Esophagus (tissue), 2 donors: ENCODE measurements around the gene BDNF. TPM values are rescaled to one million over a fixed set of nuclear protein-coding genes. Genes with fewer than 3 reads are reported as not detected.

ENCODE experiments used
- H3K27ac ChIP-seq, 2 donors: one replicate each; pipeline ENCODE4 v1.5.1; 2013; ENCODE audit warnings: low read depth in 2 of 2, mild to moderate bottlenecking in 2 of 2, inconsistent platforms in 1 of 2, low read length in 1 of 2, moderate library complexity in 1 of 2
- H3K27me3 ChIP-seq, 2 donors: one replicate each; pipeline ENCODE4 v1.6.1; 2013; ENCODE audit warnings: low read length in 2 of 2, control low read depth in 1 of 2, mild to moderate bottlenecking in 1 of 2; ENCODE audit not compliant: insufficient read depth in 2 of 2, control insufficient read depth in 1 of 2
- H3K36me3 ChIP-seq, 2 donors: one replicate each; pipeline ENCODE4 v1.6.1; 2013; ENCODE audit warnings: low read length in 1 of 2; ENCODE audit not compliant: control insufficient read depth in 2 of 2, insufficient read depth in 2 of 2
- H3K4me1 ChIP-seq, 2 donors: one replicate each; pipeline ENCODE4 v1.6.1; 2013; ENCODE audit warnings: low read length in 1 of 2; ENCODE audit not compliant: control insufficient read depth in 2 of 2, insufficient read depth in 2 of 2
- H3K4me3 ChIP-seq, 2 donors: one replicate each; pipeline ENCODE4 v1.5.1; 2013; ENCODE audit warnings: low read length in 2 of 2, mild to moderate bottlenecking in 2 of 2, low read depth in 1 of 2, moderate library complexity in 1 of 2
- H3K9me3 ChIP-seq, 2 donors: one replicate each; pipeline ENCODE4 v1.6.1; 2013; ENCODE audit warnings: mild to moderate bottlenecking in 2 of 2, low read depth in 1 of 2, low read length in 1 of 2, moderate library complexity in 1 of 2; ENCODE audit not compliant: control insufficient read depth in 2 of 2, insufficient read depth in 1 of 2
- WGBS, 2 donors: extraction: QIAGEN DNeasy Blood & Tissue Kit; methylation state at CpG; one replicate each; pipeline ENCODE4 v1.1.7; 2013; 5-methylcytosine and 5-hydroxymethylcytosine counted together
- polyA plus RNA-seq, 2 donors: library from polyadenylated mRNA; stranded (reverse); fragments of 200-250 nt; gene quantifications; one replicate each; pipeline ENCODE4 v1.2.3, GENCODE V29; 2013
- donor health status: healthy with polysubstance abuse.
- donor health status: Bipolar disorder and iron deficiency.

The BDNF gene
- polyA plus RNA-seq, 2 donors, result 0.37 to 0.80 TPM

- Histone ChIP-seq H3K4me1 (peaks cover 6 to 12% of the 10 kb centered on the region in 2 donors), H3K9me3 (no peaks in the 10 kb centered on the region), H3K4me3 (peak overlapping the region; percentile 16 to 59), H3K27me3 (peaks cover 0 to 18% of the 10 kb centered on the region in 2 donors), H3K27ac (no peak overlapping the region), H3K36me3 (no peaks in the 10 kb centered on the region)
- 1 to 2% methylated on average over 18 of the region's 18 CpGs for WGBS, 2 donors
These were observed 1.4 kb downstream of the BDNF start for GRCh38 chr11:27698872-27699241.

GRCh38 chr11:27697679-27698275, 2.5 kb downstream of the BDNF start:
- H3K27ac ChIP-seq, result no peak overlapping the region
- H3K4me1 ChIP-seq, result peaks cover 6 to 12% of the 10 kb centered on the region in 2 donors
- no peak overlapping the region for H3K4me3 ChIP-seq
- H3K27me3 ChIP-seq, result peaks cover 0 to 18% of the 10 kb centered on the region in 2 donors
- 50 to 72% methylated on average over 2 of the region's 2 CpGs for WGBS, 2 donors
- H3K9me3 ChIP-seq, result no peaks in the 10 kb centered on the region
- H3K36me3 ChIP-seq, result no peaks in the 10 kb centered on the region

DNA sequence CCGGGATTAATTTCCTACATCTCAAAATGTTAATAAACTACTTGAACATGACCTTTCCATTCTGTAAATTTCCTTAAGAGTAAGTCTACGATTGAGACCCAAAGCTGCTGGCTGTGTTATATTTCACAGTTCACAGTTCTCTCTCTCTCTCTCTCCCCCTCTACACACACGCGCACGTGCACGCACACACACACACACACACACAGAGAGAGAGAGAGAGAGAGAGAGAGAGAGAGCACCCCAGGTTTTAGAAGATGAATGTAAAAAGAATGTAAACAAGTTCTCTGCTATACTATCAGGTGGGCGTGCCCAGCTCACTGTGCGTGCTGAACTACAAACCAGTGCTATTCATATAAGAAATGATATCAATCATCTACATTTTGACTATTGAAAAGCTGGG, 3.3 kb downstream of the BDNF start:
- no peaks in the 10 kb centered on the region for H3K36me3 ChIP-seq
- H3K4me1 ChIP-seq, result peaks cover 6 to 12% of the 10 kb centered on the region in 2 donors
- no peak overlapping the region for H3K4me3 ChIP-seq
- H3K27me3 ChIP-seq, result peaks cover 0 to 18% of the 10 kb centered on the region in 2 donors
- 47 to 54% methylated on average over 8 of the region's 8 CpGs for WGBS, 2 donors
- H3K9me3 ChIP-seq, result no peaks in the 10 kb centered on the region
- no peak overlapping the region for H3K27ac ChIP-seq

DNA sequence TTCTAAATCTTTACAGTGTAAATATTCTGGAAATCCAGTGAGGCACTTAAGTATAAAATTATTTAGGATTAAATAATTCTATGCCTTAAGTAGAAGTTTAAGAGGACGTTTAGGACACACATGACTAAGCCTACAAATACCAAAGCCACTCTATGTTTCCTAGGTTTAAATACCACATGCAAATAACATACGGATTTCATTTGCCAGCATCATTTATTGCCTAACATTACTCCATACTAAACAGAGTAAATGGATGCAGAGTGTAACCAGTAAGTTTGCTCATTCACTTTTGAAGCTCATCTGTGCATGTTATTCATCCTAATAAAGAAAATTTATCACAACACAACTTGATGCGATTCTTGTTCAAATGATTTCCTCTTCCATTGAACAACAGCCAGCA, 4.1 kb downstream of the BDNF start:
- Histone ChIP-seq H3K4me3 (no peak overlapping the region), H3K36me3 (no peaks in the 10 kb centered on the region), H3K27ac (no peak overlapping the region), H3K4me1 (peaks cover 6 to 12% of the 10 kb centered on the region in 2 donors), H3K9me3 (no peaks in the 10 kb centered on the region), H3K27me3 (peaks cover 0 to 15% of the 10 kb centered on the region in 2 donors)
- 65 to 68% methylated on average over 3 of the region's 3 CpGs for WGBS, 2 donors

DNA sequence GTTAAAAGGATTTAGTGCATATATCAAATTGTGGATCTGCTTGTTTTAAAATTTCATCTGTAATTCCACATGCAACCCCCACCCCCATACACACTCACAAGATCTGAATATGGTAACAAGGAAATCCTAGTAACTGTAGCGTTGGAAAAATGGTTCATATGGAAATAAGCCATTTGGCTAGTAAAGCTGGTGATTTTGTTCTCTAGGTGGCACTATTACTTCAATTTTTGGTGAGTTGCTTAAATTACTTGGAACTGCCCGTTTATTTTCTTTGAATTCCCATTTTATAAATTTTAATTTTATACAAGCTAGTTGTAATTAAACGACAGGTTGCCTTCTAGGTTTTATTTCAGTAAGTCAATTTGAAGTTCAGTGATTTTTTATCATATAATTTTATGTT, 5.3 kb downstream of the BDNF start:
- no peaks in the 10 kb centered on the region for H3K36me3 ChIP-seq
- H3K4me3 ChIP-seq, result no peak overlapping the region
- H3K4me1 ChIP-seq, result peaks cover 5 to 6% of the 10 kb centered on the region in 2 donors
- WGBS, 2 donors, result 11 to 16% methylated on average over 3 of the region's 3 CpGs
- H3K27ac ChIP-seq, result no peak overlapping the region
- no peaks in the 10 kb centered on the region for H3K9me3 ChIP-seq
- H3K27me3 ChIP-seq, result peaks cover 0 to 7% of the 10 kb centered on the region in 2 donors

DNA sequence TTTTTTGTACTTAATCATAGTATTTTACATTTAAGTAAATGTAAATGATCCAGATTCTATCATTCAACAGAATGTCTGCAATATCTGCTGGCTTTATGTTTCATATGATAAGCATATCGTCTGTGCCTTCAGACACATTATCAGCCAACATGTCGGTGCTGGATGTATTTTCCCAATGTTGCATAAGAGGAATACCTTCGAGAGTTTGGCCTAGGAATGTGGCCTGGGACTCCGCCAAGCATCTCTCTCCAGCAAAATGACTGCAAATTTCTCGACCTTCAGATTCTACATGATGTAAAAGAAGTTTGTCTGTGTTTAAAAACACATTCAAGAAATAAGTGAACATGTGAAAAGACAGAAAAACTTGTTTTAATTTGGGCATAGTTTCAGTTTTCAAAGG, 6.9 kb downstream of the BDNF start:
- Histone ChIP-seq H3K4me3 (no peak overlapping the region), H3K27ac (no peak overlapping the region), H3K36me3 (no peaks in the 10 kb centered on the region), H3K9me3 (no peaks in the 10 kb centered on the region), H3K4me1 (no peaks in the 10 kb centered on the region), H3K27me3 (no peaks in the 10 kb centered on the region)
- WGBS, 2 donors, result 58 to 59% methylated on average over 5 of the region's 5 CpGs

GRCh38 chr11:27692781-27693180, 7.5 kb downstream of the BDNF start:
- no peaks in the 10 kb centered on the region for H3K27me3 ChIP-seq
- H3K9me3 ChIP-seq, result no peaks in the 10 kb centered on the region
- 91 to 92% methylated on average over 2 of the region's 2 CpGs for WGBS, 2 donors
- no peak overlapping the region for H3K4me3 ChIP-seq
- H3K4me1 ChIP-seq, result no peaks in the 10 kb centered on the region
- no peak overlapping the region for H3K27ac ChIP-seq
- H3K36me3 ChIP-seq, result no peaks in the 10 kb centered on the region

DNA sequence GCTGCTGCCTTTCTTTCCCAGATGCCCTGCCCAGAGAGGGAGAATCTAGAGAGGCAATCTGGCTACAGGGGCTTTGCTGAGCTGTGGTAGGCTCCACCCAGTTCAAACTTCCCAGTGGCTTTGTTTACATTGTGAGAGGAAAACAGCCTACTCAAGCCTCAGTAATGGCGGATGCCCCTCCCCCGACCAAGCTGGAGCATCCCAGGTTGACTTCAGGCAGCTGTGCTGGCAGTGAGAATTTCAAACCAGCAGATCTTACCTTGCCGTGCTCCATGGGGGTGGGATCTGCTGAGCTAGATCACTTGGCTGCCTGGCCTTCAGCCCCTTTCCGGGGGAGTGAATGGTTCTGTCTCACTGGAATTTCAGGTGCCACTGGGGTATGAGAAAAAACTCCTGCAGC, 12.2 kb downstream of the BDNF start:
- Histone ChIP-seq H3K4me3 (no peak overlapping the region), H3K9me3 (no peaks in the 10 kb centered on the region), H3K27me3 (no peaks in the 10 kb centered on the region), H3K4me1 (no peaks in the 10 kb centered on the region), H3K36me3 (no peaks in the 10 kb centered on the region), H3K27ac (no peak overlapping the region)
- 85 to 86% methylated on average over 4 of the region's 4 CpGs for WGBS, 2 donors

DNA sequence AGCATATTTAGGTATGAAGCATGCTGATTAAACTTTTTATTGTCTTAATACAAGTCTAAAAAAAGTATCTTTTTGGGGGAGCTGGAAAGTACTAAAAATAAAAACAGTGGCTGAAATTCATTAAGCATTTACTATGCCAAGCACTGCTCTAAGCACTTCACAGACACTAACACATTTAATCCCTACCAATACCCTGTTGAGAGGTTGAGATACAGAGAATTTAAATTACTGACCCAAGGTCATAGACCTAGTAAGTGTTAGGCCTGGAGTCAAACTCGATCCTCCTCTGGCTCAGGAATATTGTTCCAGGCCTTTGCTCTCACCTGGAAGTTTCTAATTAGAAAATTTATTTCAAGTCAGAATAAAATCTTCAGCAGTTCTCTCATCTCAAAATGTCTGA, 18.6 kb downstream of the BDNF start:
- H3K36me3 ChIP-seq, result no peaks in the 10 kb centered on the region
- H3K9me3 ChIP-seq, result no peaks in the 10 kb centered on the region
- H3K27me3 ChIP-seq, result no peaks in the 10 kb centered on the region
- no peaks in the 10 kb centered on the region for H3K4me1 ChIP-seq
- no peak overlapping the region for H3K4me3 ChIP-seq
- no peak overlapping the region for H3K27ac ChIP-seq
- 48 to 73% methylated on average over 1 of the region's 1 CpG for WGBS, 2 donors
